HG02610 (cell line): ENCODE data around the gene CDH13.

ENCODE experiments used
- ATAC-seq: cut with Tn5 transposase; IDR thresholded peaks from one replicate; pipeline ENCODE4 v1.9.1; 2021; ENCODE audit warnings: mild to moderate bottlenecking, moderate library complexity; ENCODE audit not compliant: unreplicated experiment

The CDH13 gene

DNA sequence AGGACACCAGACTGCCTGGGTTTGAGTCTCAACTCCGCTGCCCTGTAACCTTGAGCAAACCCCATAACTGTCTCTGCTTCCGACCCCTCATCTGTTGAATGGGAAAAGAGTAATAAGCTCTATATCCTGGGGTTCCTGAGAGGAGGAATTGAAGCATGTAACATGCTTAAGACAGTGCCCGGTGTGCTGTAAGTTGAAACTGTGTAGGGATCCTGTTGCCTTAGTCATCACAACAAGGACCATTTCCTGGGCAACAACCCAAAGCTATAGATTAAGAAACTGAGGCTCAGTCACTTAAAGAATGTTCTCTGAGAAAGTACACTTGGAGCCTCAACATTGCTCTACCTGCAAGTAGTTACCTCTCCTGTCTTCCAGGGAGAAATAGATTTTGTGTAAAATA is 23.0 kb downstream of the CDH13 start:
- no peak for ATAC-seq

DNA sequence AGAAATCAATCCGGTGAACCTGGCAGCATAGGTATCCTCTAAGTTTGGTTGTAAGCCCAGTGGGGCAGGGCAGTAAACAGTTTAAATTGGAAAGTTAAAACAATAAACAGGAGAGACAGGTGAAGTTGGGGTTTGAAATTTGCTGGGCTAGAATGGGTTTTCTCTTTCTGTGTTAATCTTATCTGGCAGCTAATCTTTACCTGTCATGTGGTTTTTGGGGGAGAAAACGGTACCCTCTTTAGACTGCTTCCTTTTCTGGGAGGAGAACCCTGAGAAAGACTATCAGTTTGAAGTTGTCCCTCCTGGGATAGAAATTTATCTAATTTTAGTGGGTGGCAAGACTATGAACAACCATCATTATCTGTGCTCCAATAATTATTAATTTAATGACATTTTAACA is 24.0 kb downstream of the CDH13 start:
- no peak for ATAC-seq

GRCh38 chr16:82651921-82652601 is 25.3 kb downstream of the CDH13 start:
- ATAC-seq: peak; percentile 22

DNA sequence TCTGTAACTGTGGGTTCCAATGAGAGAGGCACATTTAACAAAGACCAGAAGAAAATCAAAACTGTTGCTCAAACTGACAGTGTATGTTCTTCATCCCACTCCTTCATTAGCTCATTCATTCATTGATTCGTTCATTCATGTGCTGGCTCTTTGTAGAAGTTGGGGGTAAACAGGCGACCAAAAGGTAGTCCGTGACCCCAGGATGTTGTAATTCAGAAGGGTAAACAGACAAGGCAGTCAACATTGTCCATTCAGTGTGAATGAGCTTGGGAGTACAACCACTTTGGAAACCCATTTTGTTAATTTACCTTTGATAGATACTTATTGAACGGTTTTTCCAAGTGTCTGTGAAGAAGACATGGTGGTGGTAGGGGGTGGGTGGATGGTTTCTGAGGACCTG is 26.1 kb downstream of the CDH13 start:
- no peak for ATAC-seq

DNA sequence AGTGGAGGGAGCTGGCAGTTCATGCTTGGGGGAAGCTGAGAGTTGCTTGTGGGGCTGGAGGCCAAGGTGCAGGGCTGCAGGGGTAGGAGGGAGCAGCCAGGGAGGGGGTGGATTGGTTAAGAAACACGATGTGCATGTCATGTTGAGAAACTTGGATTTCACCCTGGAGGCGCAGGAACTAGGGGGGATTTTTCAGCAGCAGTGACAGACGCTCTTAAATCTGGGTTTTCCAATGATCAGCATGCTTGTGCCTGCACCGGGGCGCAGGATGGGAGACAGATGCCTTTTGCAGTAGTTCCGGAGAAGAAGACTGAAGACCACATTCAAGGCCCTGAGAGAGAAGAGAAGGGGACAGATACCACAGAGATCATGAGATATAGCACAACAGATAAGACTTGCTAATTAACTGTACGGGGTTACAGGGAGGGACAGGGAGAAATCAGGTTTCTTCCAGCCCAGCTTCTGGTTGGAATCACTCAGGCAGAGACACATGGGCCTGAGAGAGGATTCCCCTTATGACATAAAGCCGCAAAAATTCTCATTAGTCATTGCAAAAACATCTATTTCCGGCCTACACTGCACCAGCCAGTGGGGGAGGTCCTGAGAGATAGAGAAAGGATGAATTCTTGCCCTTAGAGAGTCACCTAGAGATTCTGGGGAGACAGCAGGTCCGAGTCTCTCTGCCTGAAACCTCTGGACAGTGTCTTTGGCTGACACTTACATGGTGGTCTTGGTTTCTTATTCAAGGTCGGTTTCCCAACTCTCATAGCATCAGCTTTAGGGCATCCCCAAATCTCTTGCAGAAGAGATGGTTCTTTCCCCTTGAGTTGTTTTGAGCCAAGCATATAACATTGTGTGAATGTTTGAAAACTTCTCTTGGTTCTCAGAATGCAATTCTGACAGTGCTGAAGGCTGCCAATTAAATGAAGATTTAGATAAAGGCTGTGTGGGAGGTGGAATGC is 27.1 kb downstream of the CDH13 start:
- peak; percentile 73 for ATAC-seq

- peak; percentile 33 for ATAC-seq
Observed at GRCh38 chr16:82655072-82655714, 28.4 kb downstream of the CDH13 start.

GRCh38 chr16:82655720-82656490 is 29.1 kb downstream of the CDH13 start:
- ATAC-seq: no peak

DNA sequence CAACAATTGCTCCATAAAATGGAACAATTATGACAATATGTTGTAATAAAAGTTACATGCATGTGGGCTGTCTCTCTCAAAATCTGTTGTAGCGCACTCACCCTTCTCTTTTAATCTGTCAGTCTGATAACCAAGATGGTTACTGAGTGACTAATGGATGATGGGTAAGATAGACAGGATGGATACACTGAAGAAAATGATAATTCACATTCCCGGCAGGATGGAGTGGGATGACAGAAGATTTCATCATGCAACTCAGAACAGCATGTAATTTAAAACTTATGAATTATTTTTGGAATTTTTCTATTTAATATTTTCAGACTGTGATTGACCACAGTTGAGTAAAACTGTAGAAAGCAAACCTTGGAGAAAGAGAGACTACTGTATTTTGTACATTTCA is 30.5 kb downstream of the CDH13 start:
- ATAC-seq: no peak

DNA sequence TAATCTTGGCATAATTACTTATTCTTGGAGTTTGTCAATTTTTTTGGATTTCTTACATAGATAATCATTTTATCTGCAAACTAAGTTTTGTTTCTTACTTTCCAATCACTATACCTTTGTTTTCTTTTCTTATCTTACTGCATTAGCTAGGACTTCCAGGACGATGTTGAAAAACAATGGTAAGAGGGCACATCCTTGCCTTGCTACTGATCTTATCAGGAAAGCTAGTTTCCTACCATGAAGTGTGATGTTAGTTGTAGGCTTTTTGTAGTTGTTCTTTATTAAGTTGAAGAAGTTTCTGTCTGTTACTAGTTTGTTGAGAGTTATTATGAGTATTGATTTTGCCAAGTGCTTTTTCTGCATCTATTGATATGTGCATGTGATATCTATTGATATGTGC is 31.0 kb downstream of the CDH13 start:
- ATAC-seq: no peak

DNA sequence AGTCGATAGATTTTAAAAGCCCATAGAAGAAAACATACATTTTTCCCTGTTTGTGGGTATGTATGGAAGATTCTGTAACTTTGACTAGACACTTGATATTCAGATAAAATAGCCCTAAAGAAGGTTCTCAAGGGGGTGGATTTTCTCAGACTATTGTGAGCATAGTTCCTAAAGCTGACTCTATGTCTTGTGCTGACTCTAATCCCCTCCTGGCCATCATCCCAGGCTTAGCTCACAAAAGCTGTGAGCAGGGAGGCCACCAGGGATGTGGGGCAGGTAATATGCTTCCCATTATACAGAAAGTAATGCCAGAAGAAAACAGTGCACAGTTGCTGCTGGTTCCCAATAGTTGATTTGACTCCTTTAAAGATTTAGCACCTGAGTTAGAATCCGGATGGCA is 32.0 kb downstream of the CDH13 start:
- no peak for ATAC-seq

- ATAC-seq: no peak
Observed at GRCh38 chr16:82660075-82660645, 33.4 kb downstream of the CDH13 start.

- ATAC-seq: no peak
Observed at GRCh38 chr16:82660966-82661365, 34.2 kb downstream of the CDH13 start.

DNA sequence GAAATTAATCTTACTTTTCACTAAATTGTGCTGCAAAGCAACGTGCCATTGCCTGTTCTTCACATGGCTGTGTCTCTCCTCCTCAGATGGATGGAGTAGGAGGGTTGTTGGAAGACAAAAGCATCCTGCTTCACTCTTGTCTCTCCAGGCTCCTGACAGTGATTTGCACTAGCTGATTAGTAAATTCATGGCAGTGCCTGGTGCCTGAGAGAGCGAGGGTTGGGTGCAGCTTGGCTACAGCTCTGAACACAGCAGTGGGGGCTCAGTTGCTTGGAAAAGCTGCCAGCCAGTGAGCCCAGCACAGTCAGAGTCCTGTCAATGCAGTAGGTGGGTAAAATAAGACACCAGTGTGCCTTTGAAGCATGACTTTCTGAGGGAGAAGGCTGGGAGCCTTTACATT is 37.4 kb downstream of the CDH13 start:
- no peak for ATAC-seq

DNA sequence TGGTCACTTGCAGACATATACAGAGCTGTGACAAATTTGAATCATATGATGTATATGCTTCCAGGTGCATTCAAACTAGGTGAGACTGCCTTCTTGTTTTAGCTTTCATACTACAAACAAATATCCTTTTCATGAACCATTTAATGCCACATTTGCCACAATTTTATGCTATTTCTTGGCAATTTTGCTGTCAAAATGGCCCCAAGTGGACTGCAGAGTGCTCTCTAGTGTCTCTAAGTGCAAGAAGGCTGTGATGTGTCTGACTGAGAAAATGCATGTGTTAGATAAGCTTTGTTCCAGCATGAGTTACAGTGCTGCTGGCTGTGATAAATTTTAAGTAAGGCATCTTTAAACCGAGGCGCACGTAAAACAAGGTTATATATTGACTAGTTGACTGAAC is 38.3 kb downstream of the CDH13 start:
- ATAC-seq: no peak

- ATAC-seq: no peak
Observed at GRCh38 chr16:82667437-82667836, 40.7 kb downstream of the CDH13 start.

DNA sequence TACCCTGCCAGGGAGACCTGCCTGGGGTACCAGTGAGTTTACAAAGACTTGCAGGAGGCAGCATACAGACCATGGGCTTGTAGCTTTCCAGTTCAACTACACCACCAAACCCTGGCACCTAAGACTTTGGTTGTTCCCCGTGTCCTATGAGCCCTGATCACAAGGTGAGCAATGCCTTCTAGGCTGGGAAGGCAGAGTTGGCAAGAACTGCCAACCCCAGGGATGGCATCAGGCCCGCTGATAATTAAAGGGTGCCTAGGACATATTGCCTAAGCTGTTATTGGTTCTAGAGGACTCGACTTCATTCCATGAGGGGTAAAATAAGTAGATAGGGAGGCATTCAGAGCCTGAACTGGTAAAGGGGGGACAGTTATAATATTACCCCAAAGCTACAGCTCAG is 41.3 kb downstream of the CDH13 start:
- no peak for ATAC-seq

- ATAC-seq: no peak
Observed at GRCh38 chr16:82671741-82672140, 45.0 kb downstream of the CDH13 start.

GRCh38 chr16:82672676-82673075 is 45.9 kb downstream of the CDH13 start:
- no peak for ATAC-seq

GRCh38 chr16:82675300-82675699 is 48.5 kb downstream of the CDH13 start:
- ATAC-seq: no peak

GRCh38 chr16:82681592-82681991 is 54.8 kb downstream of the CDH13 start:
- ATAC-seq: no peak

GRCh38 chr16:82682767-82683166 is 56.0 kb downstream of the CDH13 start:
- no peak for ATAC-seq
